Measurements from ENCODE around the gene TMCC2.

The TMCC2 gene

DNA sequence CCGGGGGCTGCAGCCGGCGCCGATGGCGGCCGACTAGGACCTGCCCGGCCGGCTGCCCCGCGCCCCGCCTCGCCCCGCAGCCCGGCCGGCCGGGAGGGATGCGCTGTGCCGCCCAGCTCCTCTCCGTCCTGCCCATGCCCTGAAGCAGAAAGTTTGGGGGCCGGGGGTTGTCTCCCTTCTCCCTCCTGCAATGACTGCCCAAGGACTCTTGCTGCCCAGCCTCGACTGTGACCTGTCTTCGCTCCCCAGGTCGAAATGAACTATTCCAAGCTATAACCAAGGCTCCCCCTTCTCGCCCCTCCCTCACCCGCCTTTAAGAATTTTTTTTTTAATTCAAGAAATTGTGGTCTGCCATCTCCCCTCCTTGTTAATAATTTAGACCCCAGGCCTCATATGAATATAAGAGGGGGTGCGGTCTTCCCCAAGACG is 361 bp downstream of the TMCC2 start:
- Histone ChIP-seq H3K27ac (ENCODE audit: poor library complexity, severe bottlenecking) (no peak overlapping the region), H3K27me3 (ENCODE audit: insufficient read depth, poor library complexity, severe bottlenecking) (no peaks in the 10 kb centered on the region), H3K4me3 (ENCODE audit: severe bottlenecking) (peak overlapping the region; percentile 50), H3K9me3 (ENCODE audit: severe bottlenecking) (no peaks in the 10 kb centered on the region), H3K4me1 (ENCODE audit: insufficient read depth, poor library complexity, severe bottlenecking) (peaks cover 19% of the 10 kb centered on the region), H3K36me3 (ENCODE audit: low read depth) (no peaks in the 10 kb centered on the region)
- DNase-seq (ENCODE audit: low spot score) (no peak), ATAC-seq (ENCODE audit: low read depth) (peak; percentile 1; the same call in 1 of the 3 replicates)
- TF ChIP-seq, protein P1, sequence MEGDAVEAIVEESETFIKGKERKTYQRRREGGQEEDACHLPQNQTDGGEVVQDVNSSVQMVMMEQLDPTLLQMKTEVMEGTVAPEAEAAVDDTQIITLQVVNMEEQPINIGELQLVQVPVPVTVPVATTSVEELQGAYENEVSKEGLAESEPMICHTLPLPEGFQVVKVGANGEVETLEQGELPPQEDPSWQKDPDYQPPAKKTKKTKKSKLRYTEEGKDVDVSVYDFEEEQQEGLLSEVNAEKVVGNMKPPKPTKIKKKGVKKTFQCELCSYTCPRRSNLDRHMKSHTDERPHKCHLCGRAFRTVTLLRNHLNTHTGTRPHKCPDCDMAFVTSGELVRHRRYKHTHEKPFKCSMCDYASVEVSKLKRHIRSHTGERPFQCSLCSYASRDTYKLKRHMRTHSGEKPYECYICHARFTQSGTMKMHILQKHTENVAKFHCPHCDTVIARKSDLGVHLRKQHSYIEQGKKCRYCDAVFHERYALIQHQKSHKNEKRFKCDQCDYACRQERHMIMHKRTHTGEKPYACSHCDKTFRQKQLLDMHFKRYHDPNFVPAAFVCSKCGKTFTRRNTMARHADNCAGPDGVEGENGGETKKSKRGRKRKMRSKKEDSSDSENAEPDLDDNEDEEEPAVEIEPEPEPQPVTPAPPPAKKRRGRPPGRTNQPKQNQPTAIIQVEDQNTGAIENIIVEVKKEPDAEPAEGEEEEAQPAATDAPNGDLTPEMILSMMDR (IDR thresholded peaks at IDR 0.05; ENCODE audit: poor library complexity, severe bottlenecking), result no peak

DNA sequence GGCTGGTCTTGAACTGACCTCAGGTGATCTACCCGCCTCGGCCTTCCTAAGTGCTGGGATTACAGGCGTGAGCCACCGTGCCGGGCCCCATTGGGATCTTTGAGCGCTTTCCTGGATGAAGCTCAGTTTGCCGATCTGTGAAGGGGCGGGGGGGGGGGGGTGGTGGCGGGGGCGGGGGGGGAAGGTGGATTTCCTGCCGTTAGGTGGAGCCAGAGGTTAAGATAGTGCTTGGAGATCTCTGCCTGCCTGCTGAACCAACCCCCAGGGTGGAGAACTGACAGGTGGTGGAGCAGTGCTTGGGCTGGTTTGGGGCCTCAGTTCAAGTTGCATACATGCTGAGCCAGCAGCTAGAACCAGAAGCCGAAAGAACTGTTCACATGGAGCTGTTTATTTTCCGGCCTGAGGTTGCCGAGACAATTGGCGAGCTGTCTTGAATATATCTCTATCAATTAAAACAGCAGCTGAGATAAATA is 1.7 kb downstream of the TMCC2 start:
- Histone ChIP-seq H3K9me3 (ENCODE audit: severe bottlenecking) (no peaks in the 10 kb centered on the region), H3K27ac (ENCODE audit: poor library complexity, severe bottlenecking) (no peak overlapping the region), H3K4me3 (ENCODE audit: severe bottlenecking) (peak overlapping the region; percentile 50), H3K27me3 (ENCODE audit: insufficient read depth, poor library complexity, severe bottlenecking) (no peaks in the 10 kb centered on the region), H3K4me1 (ENCODE audit: insufficient read depth, poor library complexity, severe bottlenecking) (peaks cover 19% of the 10 kb centered on the region), H3K36me3 (ENCODE audit: low read depth) (no peaks in the 10 kb centered on the region)
- TF ChIP-seq, protein P1 (IDR thresholded peaks at IDR 0.05; ENCODE audit: poor library complexity, severe bottlenecking), result peak; percentile 40
- peak; percentile 26; the same call in 2 of the 3 replicates for ATAC-seq (ENCODE audit: low read depth)
- no peak for DNase-seq (ENCODE audit: low spot score)

DNA sequence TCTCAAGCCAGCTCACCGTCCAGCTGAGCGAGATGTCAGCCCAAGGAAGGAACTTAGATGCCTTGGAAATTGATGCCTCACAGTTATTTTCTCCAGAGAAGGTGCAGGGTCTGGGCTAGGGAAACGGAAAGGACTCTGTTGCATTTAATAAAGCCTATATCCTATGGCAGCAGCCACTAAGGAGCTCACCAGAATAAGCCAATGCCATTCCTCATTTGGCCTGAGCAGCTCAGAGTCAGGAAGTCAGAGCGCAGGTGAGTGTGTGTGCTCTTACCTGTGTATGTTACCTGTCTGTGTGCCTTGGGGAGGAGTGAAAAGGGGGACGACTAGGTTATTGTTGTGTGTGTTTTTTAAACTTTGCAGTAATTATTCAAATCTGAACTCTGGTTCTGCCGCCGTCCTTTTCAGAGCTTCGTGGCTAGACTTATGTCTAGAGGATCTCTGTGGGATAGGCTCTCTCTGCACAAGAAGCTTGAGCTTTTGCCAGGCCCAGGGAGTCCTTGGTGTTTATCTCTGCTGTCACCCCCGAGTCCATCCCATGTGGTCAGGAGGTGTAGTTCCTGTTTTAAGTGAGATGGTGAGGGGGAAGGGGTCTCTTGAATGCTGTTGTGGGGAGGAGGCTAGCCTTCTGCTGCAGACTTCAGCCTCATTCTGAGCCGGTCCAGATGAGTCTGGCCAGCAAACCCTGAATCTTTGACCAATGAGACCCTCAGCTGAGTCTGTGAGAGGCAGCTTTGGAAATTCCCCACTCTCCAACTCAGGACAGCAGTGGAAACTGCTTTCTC is 2.4 kb downstream of the TMCC2 start:
- no peak overlapping the region for H3K27ac ChIP-seq (ENCODE audit: poor library complexity, severe bottlenecking)
- no peaks in the 10 kb centered on the region for H3K36me3 ChIP-seq (ENCODE audit: low read depth)
- TF ChIP-seq, protein P1 (IDR thresholded peaks at IDR 0.05; ENCODE audit: poor library complexity, severe bottlenecking), result no peak
- no peak overlapping the region for H3K4me3 ChIP-seq (ENCODE audit: severe bottlenecking)
- no peaks in the 10 kb centered on the region for H3K27me3 ChIP-seq (ENCODE audit: insufficient read depth, poor library complexity, severe bottlenecking)
- DNase-seq (ENCODE audit: low spot score) (no peak), ATAC-seq (ENCODE audit: low read depth) (no peak)
- H3K4me1 ChIP-seq (ENCODE audit: insufficient read depth, poor library complexity, severe bottlenecking), result peaks cover 19% of the 10 kb centered on the region
- H3K9me3 ChIP-seq (ENCODE audit: severe bottlenecking), result no peaks in the 10 kb centered on the region

DNA sequence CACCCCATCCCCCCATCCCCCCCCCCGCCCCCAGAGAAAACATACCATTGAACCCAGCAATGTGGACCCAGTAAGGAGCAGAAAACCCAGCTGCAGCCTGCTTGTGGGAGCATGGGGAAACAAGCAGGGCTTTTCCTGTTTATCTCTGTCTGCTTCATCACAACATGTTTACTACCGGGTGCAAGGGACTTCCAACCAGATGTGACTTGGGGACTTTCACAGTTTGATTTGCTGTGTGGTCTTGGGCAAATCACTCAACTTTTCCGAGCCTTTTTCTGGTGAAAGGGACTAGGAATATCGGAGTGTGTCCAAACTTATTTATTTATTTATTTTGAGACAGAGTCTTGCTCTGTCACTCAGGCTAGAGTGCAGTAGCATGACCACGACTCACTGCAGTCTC is 3.2 kb downstream of the TMCC2 start:
- no peak for ATAC-seq (ENCODE audit: low read depth)
- H3K4me3 ChIP-seq (ENCODE audit: severe bottlenecking), result no peak overlapping the region
- H3K36me3 ChIP-seq (ENCODE audit: low read depth), result no peaks in the 10 kb centered on the region
- DNase-seq (ENCODE audit: low spot score), result no peak
- no peaks in the 10 kb centered on the region for H3K9me3 ChIP-seq (ENCODE audit: severe bottlenecking)
- H3K27me3 ChIP-seq (ENCODE audit: insufficient read depth, poor library complexity, severe bottlenecking), result no peaks in the 10 kb centered on the region
- H3K27ac ChIP-seq (ENCODE audit: poor library complexity, severe bottlenecking), result no peak overlapping the region
- TF ChIP-seq, protein P1 (IDR thresholded peaks at IDR 0.05; ENCODE audit: poor library complexity, severe bottlenecking), result no peak
- H3K4me1 ChIP-seq (ENCODE audit: insufficient read depth, poor library complexity, severe bottlenecking), result peaks cover 14% of the 10 kb centered on the region

Data from RWPE2 (cell line).